NB4 (cell line): ENCODE data around the gene IGFL4.

Experiments
- DNase-seq: peaks from one replicate; pipeline ENCODE4 v3.0.0; 2010; ENCODE audit warnings: low read depth
- H3K4me3 ChIP-seq: one replicate; pipeline ENCODE4 v1.5.1; 2011; ENCODE audit warnings: mild to moderate bottlenecking, low read depth, low read length, moderate library complexity
- MYC ChIP-seq: IDR thresholded peaks from 2 replicates; pipeline ENCODE4 v1.6.1; 2011; ENCODE audit warnings: low read depth, low read length
- POLR2A ChIP-seq: IDR thresholded peaks from 2 replicates; pipeline ENCODE4 v1.6.1; 2011; ENCODE audit warnings: mild to moderate bottlenecking; ENCODE audit not compliant: insufficient read length; ENCODE audit errors: extremely low read depth
- TF ChIP-seq, protein P1 (sequence below): IDR thresholded peaks from one replicate; pipeline ENCODE4 v1.5.1; 2012; ENCODE audit warnings: low read depth, low read length
- TF ChIP-seq, protein P2 (sequence below): IDR thresholded peaks from 2 replicates; pipeline ENCODE4 v1.6.1; 2011; ENCODE audit warnings: low read depth, low read length

The IGFL4 gene

DNA sequence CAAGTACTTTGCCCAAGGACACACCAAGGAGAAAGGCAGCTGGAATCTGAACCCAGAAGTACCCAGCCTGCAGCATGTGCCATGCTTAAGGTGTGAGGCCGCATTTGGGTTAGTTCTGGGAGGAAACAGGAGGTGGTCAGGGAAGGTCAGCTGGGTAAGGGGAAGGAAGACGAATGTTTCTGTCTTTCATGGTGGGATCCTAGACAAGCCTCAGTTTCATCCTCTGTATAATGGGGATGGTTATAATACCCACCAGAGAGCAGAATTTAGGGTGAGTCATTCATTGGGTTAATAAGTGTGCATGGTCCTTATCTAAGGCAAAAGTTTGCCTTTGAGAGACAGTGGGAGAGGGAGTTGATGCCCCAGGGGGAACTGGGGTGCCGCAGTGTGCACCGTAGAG lies 42.0 kb downstream of the IGFL4 start:
- H3K4me3 ChIP-seq = no peak overlapping the region
- TF ChIP-seq, protein P1, sequence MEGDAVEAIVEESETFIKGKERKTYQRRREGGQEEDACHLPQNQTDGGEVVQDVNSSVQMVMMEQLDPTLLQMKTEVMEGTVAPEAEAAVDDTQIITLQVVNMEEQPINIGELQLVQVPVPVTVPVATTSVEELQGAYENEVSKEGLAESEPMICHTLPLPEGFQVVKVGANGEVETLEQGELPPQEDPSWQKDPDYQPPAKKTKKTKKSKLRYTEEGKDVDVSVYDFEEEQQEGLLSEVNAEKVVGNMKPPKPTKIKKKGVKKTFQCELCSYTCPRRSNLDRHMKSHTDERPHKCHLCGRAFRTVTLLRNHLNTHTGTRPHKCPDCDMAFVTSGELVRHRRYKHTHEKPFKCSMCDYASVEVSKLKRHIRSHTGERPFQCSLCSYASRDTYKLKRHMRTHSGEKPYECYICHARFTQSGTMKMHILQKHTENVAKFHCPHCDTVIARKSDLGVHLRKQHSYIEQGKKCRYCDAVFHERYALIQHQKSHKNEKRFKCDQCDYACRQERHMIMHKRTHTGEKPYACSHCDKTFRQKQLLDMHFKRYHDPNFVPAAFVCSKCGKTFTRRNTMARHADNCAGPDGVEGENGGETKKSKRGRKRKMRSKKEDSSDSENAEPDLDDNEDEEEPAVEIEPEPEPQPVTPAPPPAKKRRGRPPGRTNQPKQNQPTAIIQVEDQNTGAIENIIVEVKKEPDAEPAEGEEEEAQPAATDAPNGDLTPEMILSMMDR = no peak
- TF ChIP-seq POLR2A (no peak), MYC (no peak)
- TF ChIP-seq, protein P2, sequence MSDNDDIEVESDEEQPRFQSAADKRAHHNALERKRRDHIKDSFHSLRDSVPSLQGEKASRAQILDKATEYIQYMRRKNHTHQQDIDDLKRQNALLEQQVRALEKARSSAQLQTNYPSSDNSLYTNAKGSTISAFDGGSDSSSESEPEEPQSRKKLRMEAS = no peak
- DNase-seq = no peak

DNA sequence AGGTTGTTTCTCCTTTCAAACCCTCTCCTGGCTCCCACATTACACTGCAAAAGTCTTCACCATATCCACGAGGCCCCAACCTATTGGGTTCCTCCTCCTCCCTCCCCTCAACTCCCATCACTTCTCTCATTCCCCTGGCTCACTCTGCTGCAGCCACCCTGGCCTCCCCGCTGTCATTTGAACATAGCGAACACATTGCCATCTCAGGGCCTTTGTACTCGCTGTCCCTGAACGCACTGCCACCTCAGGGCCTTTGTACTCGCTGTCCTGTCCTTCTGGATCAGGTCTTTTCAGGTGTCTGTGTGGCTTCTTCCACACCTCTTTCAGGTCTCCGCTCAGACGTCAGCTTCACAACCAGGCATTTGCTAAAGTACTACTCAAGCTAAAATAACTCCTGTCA lies 43.9 kb downstream of the IGFL4 start:
- no peak for DNase-seq
- H3K4me3 ChIP-seq = no peak overlapping the region
- no peak for TF ChIP-seq MYC
- TF ChIP-seq, protein P1 = no peak
- no peak for TF ChIP-seq POLR2A
- TF ChIP-seq, protein P2 = no peak

DNA sequence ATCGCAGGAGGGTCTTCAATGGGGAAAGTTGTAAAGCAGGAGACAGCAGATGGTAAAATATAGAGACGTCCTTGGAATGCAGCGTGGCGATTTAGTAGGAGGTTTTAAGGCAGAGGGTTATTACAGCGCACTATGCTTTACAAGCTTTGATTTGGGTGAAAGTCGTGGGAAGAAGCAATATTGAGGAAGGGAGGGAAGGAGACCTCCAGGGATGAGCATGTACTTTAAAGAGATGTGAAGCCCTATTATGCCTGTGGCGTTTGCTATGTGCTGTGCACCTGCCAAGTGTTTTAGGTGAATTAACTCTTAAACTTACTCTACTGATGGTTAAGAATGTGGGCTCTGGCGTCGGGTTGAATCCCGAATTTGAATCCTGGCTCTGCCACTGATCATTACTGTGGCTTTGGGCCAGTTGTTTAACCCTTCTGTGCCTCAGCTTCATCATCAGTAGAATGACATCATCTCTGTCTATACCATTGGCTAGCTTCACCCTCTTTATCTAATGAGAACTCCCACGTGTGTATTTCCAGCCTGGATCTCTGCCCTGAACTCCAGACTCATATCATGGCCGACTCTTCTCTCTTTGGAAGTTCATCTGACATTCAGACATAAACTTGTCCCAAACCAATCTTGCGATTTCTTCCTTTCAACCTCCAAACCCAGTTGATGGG lies 45.0 kb downstream of the IGFL4 start:
- H3K4me3 ChIP-seq = peak overlapping the region; percentile 93
- TF ChIP-seq, protein P1 = no peak
- TF ChIP-seq, protein P2 = peak; percentile 44
- 0 out of 2 replicates have a peak, but pooled peaks have one; percentile 7 for TF ChIP-seq MYC
- DNase-seq = no peak

DNA sequence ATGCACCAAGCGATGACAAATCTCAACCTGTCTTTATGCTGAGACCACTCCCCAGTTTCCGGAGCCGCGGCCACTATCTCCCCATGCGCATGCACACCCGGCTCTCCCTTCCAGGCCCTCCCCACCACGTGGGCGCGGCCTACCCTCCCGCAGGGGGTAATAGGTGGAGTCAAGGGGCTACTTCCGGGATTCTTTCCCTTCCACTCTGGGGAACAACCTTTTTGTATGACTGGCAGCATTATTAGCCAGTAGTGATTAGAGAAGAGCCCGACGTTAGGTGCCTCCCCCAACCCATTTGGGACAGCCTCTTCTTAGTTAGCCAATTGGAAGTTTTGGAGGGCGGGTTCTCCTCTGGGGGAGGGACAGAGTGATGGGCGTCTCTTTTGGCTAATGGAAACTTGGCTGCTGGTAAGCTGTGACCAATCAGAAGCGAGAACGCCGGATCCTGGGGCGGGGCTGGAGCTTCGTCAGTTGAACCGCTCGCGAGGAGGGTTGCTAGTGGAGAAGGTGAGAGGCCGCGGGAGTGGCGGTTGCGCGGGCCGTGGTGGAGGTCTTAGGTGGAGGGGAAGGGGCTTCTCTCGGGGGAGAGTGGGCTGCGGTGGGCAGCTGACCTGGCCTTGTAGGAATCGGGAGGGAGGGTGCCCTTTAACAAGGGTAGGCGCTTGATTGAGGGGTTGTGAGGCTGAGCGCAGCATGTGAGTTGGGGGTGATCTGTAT lies 45.6 kb downstream of the IGFL4 start, which contains the start of gene CCDC61:
CCDC61 (plus strand) TSS at position 470 of the 717 bp plus-strand sequence. CDS start 7,552 bp downstream, outside the sequence.
- peak; percentile 100 for DNase-seq
- H3K4me3 ChIP-seq = peak within 1 kb of the TSS; percentile 93
- TF ChIP-seq, protein P1 = no peak
- TF ChIP-seq MYC (peak; percentile 98), POLR2A (peak; percentile 97)
- TF ChIP-seq, protein P2 = peak; percentile 100

DNA sequence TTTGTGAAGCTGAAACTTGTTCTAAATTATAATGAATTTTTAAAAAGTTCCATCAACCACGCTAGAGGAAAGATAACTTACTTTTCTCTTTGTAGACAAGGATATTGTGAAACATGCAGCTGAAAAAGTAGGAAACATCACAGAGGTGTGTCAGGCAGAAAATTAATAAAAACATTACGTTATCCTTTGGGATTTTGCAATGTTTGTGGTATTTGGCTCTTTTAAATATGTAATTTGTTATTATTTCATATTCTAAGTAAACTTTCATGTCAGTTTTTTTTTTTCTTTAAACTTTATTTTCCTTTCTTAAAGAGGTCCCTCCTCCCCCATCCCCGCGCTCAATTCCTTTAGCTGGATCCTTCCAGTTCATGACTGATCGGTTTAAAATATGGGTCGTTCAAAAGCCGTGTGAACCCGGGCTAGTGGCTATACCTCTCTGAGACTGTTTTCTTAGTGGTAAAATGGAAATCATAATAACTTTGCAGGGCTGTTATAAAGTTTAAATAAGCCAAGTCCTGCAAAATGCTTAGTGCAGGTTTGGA lies 46.3 kb downstream of the IGFL4 start:
- no peak for DNase-seq
- H3K4me3 ChIP-seq = peak overlapping the region; percentile 72
- TF ChIP-seq, protein P2 = no peak
- TF ChIP-seq, protein P1 = no peak
- TF ChIP-seq POLR2A (no peak), MYC (no peak)
